HG02943 (cell line): ENCODE measurements around the gene XBP1.
A peak's percentile ranks its signal among the peaks of the same experiment; 100 is the strongest.
"Not testable (repeated sequence)": the region's sequence is repeated elsewhere in the genome, so short reads cannot be mapped to it uniquely, and the experiment has no call there.

ENCODE experiments used
- ATAC-seq: cut with Tn5 transposase; IDR thresholded peaks from one replicate; pipeline ENCODE4 v1.9.1; 2021; ENCODE audit warnings: mild to moderate bottlenecking, low read depth, moderate library complexity; ENCODE audit not compliant: unreplicated experiment

XBP1 gene

DNA sequence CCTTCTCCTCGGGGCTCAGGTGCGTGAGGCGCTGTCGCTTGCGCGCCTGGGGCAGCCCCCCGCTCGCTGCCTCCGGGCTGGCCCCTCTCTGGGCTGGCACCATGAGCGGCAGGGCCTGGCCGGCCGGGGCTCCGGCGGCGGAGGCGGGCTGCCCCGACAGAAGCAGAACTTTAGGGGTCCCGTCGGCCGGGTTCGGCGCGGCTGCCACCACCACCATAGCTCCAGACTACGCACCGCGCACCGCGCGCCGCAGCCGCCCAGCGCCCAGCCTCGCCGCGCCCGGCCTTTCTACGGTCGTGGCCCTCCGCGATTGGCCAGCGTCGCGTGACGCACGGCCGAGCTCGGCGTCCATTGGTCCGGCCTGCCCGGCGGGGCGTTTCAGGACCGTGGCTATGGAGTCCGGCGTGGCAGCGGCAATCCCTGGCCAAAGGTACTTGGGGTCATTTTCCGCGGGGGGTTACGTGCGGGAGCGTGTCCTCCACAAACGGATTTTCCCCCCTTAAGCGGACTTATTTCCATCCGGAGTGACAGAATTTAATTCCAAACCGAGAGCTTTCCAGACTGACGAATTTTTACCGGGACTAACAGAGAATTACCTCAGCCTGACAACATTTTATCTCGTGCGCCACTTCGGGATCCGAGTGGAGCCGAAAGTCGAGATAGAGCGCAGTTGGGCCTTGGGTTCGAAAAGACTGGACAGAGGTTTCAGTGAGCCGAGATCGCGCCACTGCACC lies at the start of gene XBP1:
TSS of gene XBP1 (minus strand) at position 262 of the 734 bp plus-strand sequence.
- peak; percentile 82 for ATAC-seq

- no peak for ATAC-seq
Measured at GRCh38 chr22:28846994-28847393, 46.6 kb upstream of the XBP1 start.

DNA sequence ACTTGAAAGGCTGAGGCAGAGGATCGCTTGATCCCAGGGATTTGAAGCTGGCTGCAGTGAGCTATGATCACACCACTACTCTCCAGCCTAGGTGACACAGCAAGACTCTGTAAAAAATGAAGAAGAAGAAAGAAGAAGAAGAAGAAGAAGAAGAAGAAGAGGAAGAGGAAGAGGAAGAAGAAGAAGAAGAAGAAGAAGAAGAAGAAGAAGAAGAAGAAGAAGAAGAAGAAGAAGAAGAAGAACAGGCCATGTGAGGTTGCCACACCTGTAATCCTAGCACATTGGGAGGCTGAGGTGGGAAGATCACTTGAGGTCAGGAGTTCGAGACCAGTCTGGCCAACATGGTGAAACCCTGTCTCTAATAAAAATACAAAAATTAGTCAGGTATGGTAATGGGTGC lies 43.9 kb upstream of the XBP1 start:
- ATAC-seq = not testable (repeated sequence)

DNA sequence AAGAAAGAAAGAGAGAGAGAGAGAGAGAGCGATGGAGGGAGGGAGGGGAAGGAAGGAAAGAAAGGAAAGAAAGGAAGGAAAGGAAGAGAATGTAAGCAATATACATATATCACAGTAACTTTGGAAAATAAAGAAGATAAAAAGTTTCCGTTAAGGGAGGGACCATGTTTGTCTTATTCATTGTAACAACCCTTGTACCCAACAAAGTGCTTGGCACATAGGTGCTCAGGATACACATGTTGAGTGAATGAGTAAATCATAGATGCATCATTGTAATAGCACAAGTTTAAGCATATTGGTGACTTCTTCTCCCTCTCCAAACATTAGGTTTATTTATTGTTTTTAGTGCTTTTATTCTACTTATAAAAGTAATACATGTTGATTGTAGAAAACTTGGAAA lies 43.3 kb upstream of the XBP1 start:
- ATAC-seq = no peak

- no peak for ATAC-seq
Measured at GRCh38 chr22:28841111-28841510, 40.7 kb upstream of the XBP1 start.

DNA sequence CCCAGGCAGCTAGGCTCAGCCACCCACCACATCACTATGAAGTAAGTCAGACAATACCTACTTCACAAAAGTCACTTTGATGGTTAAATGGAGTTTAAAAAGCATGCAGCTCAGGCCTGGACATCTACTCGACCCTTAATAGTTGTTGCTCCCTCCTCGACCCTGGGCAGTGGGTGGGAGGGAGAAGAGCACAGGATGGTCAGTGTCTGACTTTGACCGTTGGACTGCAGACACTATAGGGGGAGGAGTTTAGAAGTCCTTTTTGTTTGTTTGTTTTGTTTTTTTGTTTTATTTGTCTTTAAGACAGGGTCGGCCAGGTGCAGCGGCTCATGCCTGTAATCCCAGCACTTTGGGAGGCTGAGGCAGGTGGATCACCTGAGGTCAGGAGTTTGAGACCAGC lies 38.6 kb upstream of the XBP1 start:
- no peak for ATAC-seq

DNA sequence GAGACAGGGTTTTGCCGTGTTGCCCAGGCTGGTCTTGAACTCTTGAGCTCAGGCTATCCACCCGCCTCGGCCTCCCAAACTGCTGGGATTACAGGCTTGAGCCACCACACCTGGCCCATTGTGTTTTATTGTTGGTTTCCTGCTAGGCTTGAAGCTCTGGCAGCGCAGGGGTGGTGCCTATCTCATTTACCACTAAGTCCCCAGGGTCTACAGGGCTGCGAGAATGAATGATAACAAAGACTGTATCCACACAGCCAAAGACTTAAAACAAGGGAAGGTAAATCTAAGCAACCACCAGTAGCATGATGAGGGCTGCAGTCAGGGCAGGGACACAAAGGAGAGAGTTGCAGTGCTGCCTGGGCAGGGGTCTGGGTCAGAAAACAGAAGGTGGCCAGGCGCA lies 37.3 kb upstream of the XBP1 start:
- no peak for ATAC-seq

GRCh38 chr22:28835630-28836189 lies 35.3 kb upstream of the XBP1 start:
- ATAC-seq = no peak

DNA sequence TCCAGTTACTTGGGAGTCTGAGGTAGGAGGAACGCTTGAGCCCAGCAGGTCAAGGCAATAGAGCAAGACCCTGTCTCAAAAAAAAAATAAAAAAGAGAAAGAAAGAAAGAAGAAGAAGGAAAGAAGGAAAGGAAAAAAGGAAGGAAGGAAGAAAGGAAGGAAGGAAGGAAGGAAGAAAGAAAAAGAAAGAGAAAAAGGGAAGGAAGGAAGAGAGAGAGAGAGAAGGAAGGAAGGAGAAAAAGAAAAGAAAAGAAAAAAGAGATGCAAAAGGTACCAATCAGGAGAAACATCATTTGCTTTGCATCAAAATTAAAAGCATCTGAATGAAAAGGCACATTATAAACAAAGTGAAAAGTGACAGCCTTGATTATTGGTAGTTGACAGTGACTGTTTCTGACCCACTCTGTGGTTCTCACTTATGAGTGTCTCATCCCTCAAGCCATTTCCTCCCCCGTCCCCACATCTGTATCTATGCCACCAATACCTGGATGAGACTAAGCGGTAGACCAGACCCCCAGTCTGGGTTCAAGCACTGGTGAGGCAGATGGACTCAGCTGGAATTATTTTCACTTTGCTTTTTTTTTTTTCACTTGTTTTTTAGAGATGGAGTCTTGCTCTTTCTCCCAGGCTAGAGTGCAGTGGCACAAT lies 33.0 kb upstream of the XBP1 start:
- ATAC-seq = no peak

GRCh38 chr22:28832731-28833130 lies 32.4 kb upstream of the XBP1 start:
- no peak for ATAC-seq

DNA sequence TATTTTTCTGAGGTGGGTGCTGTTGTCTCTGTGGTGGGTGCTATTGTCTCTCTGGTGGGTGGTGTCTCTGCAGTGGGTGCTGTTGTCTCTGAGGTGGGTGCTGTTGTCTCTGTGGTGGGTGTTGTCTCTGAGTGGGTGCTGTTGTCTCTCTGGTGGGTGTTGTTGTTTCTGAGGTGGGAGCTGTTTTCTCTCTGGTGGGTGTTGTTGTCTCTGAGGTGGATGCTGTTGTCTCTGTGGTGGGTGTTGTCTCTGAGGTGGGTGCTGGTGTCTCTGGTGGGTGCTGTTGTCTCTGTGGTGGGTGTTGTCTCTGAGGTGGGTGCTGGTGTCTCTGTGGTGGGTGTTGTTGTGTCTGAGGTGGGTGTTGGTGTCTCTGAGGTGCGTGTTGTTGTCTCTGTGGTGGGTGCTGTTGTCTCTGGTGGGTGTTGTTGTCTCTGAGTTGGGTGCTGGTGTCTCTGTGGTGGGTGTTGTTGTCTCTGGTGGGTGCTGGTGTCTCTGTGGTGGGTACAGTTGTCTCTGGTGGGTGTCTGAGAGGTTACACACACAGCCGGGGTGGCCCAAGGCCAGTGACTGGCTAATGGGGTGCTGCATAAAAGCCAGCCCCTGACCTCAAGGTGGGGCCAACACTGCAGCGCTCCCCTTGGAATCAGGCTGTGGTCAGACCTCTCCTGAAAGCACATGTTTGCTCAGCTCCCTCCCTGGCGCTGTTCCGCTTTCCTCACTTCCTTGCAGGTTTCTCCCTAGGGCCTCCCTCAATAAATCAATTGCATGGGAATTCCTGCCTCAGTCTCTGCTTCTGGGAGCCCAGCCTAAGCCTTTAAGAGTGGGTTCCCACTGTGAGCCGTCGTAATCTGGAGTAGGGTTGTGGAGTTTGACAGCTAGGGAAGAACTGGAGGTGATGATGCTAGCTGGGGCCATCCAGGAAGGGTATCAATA lies 31.0 kb upstream of the XBP1 start:
- ATAC-seq = no peak

DNA sequence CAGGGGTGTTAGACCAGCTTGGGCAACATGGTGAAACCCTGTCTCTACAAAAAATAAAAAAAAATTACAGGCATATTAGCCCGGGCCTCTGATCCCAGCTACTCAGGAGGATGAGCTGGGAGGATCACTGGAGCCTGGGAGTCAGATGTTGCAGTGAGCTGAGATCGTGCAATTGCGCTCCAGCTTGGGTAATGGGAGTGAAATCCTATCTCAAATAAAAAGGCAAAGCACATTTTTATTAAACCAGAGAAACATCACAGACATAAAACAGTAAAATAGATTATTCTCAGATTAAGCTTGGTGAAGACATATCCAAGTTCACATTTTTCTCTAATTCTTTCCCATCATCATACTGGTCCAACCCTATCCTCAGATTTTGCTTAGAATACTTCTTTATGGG lies 30.1 kb upstream of the XBP1 start:
- no peak for ATAC-seq

DNA sequence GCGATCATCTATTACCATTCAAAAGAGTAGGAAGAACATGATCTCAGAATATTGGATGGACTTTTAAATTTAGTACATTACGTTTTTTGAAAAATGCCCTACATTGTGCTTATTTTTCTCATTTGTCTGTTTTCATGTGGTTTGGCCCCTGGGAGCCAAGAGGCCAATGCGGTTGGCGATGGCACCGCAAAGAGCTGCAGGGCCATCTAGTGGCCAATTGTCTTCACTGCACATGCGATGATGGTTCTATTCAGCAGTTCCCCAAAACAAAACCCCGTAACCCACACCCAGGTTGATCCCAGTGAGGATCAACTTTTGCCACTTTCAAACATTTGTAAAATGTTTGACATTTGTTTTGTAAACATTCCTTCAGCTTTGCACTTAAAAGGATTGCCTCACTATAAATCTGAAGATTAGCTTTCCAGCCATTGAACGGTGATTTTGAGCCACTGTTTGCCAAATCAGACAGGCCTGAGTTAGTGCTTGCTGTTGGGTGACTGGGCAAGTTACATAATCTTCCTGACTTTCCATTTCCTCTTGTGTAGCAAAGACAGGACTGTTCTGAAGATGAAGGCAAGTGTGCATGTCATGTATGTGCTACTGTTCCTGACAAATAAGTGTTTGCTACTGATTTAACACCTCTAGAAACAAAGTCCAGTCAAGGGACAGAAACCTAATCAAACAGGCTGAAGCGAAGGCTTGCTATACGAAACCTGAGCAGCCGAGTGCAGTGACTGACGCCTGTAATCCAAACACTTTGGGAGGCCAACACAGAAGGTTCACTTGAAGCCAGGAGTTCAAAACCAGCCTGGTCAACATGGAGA lies 29.2 kb upstream of the XBP1 start:
- ATAC-seq = no peak

GRCh38 chr22:28826921-28827320 lies 26.6 kb upstream of the XBP1 start:
- no peak for ATAC-seq

DNA sequence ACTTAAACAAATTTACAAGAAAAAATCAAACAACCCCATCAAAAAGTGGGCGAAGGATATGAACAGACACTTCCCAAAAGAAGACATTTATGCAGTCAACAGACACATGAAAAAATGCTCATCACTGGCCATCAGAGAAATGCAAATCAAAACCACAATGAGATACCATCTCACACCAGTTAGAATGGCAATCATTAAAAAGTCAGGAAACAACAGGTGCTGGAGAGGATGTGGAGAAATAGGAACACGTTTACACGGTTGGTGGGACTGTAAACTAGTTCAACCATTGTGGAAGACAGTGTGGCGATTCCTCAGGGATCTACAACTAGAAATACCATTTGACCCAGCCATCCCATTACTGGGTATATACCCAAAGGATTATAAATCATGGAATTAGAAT lies 26.1 kb upstream of the XBP1 start:
- not testable (repeated sequence) for ATAC-seq

DNA sequence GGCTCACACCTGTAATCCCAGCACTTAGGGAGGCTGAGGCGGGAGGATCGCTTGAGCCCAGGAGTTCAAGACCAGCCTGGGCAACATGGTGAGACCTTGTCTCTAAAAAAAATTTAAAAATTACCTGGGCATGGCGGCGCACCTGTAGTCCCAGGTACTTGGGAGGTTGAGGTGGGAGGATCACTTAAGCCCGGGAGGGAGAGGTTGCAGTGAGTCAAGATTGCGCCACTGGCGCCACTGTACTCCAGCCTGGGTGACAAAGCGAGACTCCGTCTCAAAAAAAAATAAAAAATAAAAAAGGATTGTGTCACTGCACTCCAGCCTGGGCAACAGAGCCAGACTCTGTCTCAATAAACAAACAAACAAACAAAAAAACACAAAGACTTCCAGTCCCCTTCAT lies 24.1 kb upstream of the XBP1 start:
- ATAC-seq = not testable (repeated sequence)

- ATAC-seq = no peak
Measured at GRCh38 chr22:28822930-28823551, 22.7 kb upstream of the XBP1 start.

DNA sequence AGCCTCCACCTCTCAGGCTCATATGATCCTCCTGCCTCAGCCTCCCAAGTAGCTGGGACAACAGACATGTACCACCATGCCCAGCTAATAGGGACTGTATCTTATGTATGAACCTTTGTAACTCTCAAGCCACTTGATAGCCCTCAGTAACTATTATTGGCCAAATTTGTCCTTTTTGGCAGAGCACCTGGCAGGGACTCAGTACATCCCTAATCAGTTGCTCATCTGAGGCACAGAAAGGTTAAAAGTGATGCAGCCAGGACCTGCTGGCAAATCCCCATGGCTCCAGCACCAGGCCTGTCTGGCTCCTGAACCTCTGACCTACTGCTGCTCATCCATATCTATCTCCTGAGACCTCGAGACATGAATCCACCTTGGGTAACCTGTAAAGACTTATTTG lies 21.1 kb upstream of the XBP1 start:
- no peak for ATAC-seq

GRCh38 chr22:28820885-28821284 lies 20.5 kb upstream of the XBP1 start:
- no peak for ATAC-seq
